Middle frontal gyrus (tissue), 1 donor: ENCODE results near the gene ITPKB.

ENCODE experiments used
- DNase-seq: peaks from one replicate; pipeline ENCODE4 v3.0.0-alpha.2; 2015; ENCODE audit warnings: low spot score; ENCODE audit errors: extremely low spot score

ITPKB gene

GRCh38 chr1:226706684-226707083 is 32.4 kb downstream of the ITPKB start:
- DNase-seq: no peak

- no peak for DNase-seq
Measured at GRCh38 chr1:226704169-226704937, 34.7 kb downstream of the ITPKB start.

- DNase-seq: peak; percentile 60
Measured at GRCh38 chr1:226702957-226703831, 35.9 kb downstream of the ITPKB start.

- DNase-seq: no peak
Measured at GRCh38 chr1:226702318-226702956, 36.6 kb downstream of the ITPKB start.

GRCh38 chr1:226700861-226701260 is 38.2 kb downstream of the ITPKB start:
- no peak for DNase-seq

- DNase-seq: no peak
Measured at GRCh38 chr1:226699166-226699565, 39.9 kb downstream of the ITPKB start.

GRCh38 chr1:226698659-226699058 is 40.4 kb downstream of the ITPKB start:
- no peak for DNase-seq

- DNase-seq: no peak
Measured at GRCh38 chr1:226697929-226698544, 41.0 kb downstream of the ITPKB start.

GRCh38 chr1:226697151-226697928 is 41.7 kb downstream of the ITPKB start:
- no peak for DNase-seq

- no peak for DNase-seq
Measured at GRCh38 chr1:226696547-226696946, 42.5 kb downstream of the ITPKB start.

- DNase-seq: no peak
Measured at GRCh38 chr1:226695335-226695900, 43.7 kb downstream of the ITPKB start.

GRCh38 chr1:226692823-226693222 is 46.3 kb downstream of the ITPKB start:
- DNase-seq: no peak

- DNase-seq: no peak
Measured at GRCh38 chr1:226692051-226692792, 46.9 kb downstream of the ITPKB start.

GRCh38 chr1:226691247-226691646 is 47.8 kb downstream of the ITPKB start:
- no peak for DNase-seq

GRCh38 chr1:226690460-226690982 is 48.6 kb downstream of the ITPKB start:
- DNase-seq: no peak

- no peak for DNase-seq
Measured at GRCh38 chr1:226688808-226689207, 50.3 kb downstream of the ITPKB start.

- peak; percentile 59 for DNase-seq
Measured at GRCh38 chr1:226688056-226688748, 50.9 kb downstream of the ITPKB start.

GRCh38 chr1:226687426-226687825 is 51.7 kb downstream of the ITPKB start:
- no peak for DNase-seq
